Urinary bladder (tissue), 4 donors: ENCODE results near the gene TOP3B. TPM values are rescaled to one million over a fixed set of nuclear protein-coding genes. Genes with fewer than 3 reads are reported as not detected.

ENCODE experiments used
- DNase-seq: peaks from one replicate; pipeline ENCODE4 v3.0.0-alpha.2; 2015; ENCODE audit errors: extremely low spot score
- H3K27ac ChIP-seq: one replicate; pipeline ENCODE4 v1.5.1; 2013; ENCODE audit warnings: low read depth, mild to moderate bottlenecking, moderate library complexity
- H3K36me3 ChIP-seq: one replicate; pipeline ENCODE4 v1.6.1; 2013; ENCODE audit warnings: mild to moderate bottlenecking, moderate library complexity; ENCODE audit not compliant: insufficient read depth
- H3K4me1 ChIP-seq: one replicate; pipeline ENCODE4 v1.6.1; 2013; ENCODE audit warnings: mild to moderate bottlenecking, moderate library complexity; ENCODE audit not compliant: insufficient read depth
- H3K4me3 ChIP-seq: one replicate; pipeline ENCODE4 v1.5.1; 2013; ENCODE audit warnings: low read depth, low read length
- WGBS: extraction: QIAGEN DNeasy Blood & Tissue Kit; methylation state at CpG from one replicate; pipeline ENCODE4 v1.1.7; 2013; 5-methylcytosine and 5-hydroxymethylcytosine counted together
- polyA plus RNA-seq: library from polyadenylated mRNA; stranded (reverse); fragments of 200-250 nt; gene quantifications from one replicate; pipeline ENCODE4 v1.2.3, GENCODE V29; 2013
- total RNA-seq: library from RNA; depleted of rRNA; stranded (reverse); fragments of >200 nt; gene quantifications from one replicate; pipeline ENCODE4 v1.2.3, GENCODE V29; 2014
- donor health status: healthy with polysubstance abuse.
- donor health status: healthy.

Gene TOP3B
- total and polyA plus RNA-seq, 2 donors, result 12.6 to 20.7 TPM

- Histone ChIP-seq H3K4me1 (no peaks in the 10 kb centered on the region), H3K36me3 (peaks cover under 1% of the 10 kb centered on the region), H3K4me3 (no peak overlapping the region), H3K27ac (no peak overlapping the region)
- WGBS, result 92% methylated on average over 22 of the region's 22 CpGs
- DNase-seq, result no peak
Observed at GRCh38 chr22:21958360-21959273, 24.0 kb downstream of the TOP3B start.

GRCh38 chr22:21952586-21953571 lies 29.7 kb downstream of the TOP3B start, which contains the start of gene PPM1F:
PPM1F (minus strand) TSS chr22:21952848; CDS start chr22:21946048, 6,800 bp downstream.
- Histone ChIP-seq H3K36me3 (no peaks in the 10 kb centered on the region), H3K27ac (peak within 1 kb of the TSS; percentile 40), H3K4me1 (no peaks in the 10 kb centered on the region), H3K4me3 (peak within 1 kb of the TSS; percentile 71)
- 11% methylated on average over 58 of the region's 58 CpGs for WGBS
- peak; percentile 23 for DNase-seq

DNA sequence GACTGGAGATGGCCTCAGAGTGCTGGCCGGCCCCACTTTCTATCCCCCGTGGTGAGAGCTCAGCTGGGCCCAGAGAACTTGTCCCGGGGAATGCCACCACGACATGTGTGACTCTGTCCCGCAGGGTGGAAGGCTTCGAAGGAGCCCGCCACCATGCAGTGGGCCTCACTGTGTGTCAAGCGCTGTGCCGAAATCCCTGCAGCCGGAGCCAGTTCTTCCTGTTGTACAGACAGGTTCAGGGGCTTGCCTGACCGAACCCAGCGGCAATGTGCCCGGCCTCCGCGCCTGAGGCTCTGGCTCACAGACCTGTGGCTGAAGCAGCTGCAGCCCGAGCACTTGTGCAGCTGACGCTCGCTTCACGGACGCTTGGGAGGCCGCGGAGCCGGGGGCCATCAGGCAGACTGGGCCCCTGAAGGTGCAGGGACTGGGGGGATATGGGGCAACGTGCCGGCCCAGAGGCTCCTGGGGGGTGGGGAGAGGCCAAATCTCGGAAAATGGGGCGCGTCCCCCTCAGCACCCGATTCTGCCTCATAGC lies 30.6 kb downstream of the TOP3B start:
- no peaks in the 10 kb centered on the region for H3K36me3 ChIP-seq
- WGBS, result 9% methylated on average over 29 of the region's 29 CpGs

GRCh38 chr22:21951062-21951461 lies 31.5 kb downstream of the TOP3B start:
- no peaks in the 10 kb centered on the region for H3K4me1 ChIP-seq
- H3K4me3 ChIP-seq, result no peak overlapping the region
- H3K36me3 ChIP-seq, result no peaks in the 10 kb centered on the region
- no peak for DNase-seq
- H3K27ac ChIP-seq, result no peak overlapping the region
- 94% methylated on average over 7 of the region's 7 CpGs for WGBS

More for the DNA sequence above, 30.6 kb downstream of the TOP3B start:
- H3K4me1 ChIP-seq, result no peaks in the 10 kb centered on the region
- peak overlapping the region; percentile 71 for H3K4me3 ChIP-seq
- H3K27ac ChIP-seq, result no peak overlapping the region
- no peak for DNase-seq

GRCh38 chr22:21949948-21950347 lies 32.6 kb downstream of the TOP3B start:
- no peak overlapping the region for H3K4me3 ChIP-seq
- DNase-seq, result no peak
- no peak overlapping the region for H3K27ac ChIP-seq
- 94% methylated on average over 1 of the region's 1 CpG for WGBS
- H3K4me1 ChIP-seq, result no peaks in the 10 kb centered on the region
- no peaks in the 10 kb centered on the region for H3K36me3 ChIP-seq

- no peak for DNase-seq
- WGBS, result 83% methylated on average over 8 of the region's 8 CpGs
- Histone ChIP-seq H3K4me1 (no peaks in the 10 kb centered on the region), H3K27ac (no peak overlapping the region), H3K36me3 (no peaks in the 10 kb centered on the region), H3K4me3 (no peak overlapping the region)
Observed at GRCh38 chr22:21949569-21949918, 33.0 kb downstream of the TOP3B start.

DNA sequence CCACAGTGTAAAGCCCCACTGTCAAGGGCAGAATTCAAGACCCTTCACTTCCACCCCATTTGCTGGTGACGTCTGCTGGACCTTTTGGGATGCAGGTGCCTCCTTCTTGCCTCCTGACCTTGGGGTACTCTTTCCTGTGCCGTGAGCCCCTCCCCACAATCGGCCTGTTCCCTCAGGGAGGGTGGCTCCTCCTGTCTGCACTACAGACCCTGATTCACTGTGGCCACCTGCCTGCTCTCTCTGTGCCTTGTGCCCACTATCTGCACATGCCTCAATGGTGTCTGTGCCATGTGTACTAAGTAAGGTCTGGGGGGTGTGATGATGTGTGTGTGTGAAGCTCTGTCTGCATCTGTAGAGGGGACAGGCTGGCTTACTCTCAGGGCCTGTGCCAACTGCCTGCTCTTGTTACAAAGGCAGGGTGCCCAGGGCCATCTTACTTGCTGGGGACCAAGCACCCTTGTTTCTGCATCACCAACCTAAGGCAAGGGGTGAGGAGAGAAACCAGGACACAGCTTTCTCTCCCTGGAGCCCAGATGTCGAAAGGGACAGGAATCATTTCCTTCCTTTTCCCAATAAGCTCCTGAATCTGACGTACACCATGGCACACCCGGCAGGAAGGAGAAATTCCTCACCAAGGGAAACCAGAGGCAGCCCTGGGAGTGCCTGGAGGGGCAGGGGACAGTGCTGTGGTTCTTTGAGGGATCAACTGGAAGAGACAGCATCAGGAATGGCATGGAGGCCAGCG lies 33.6 kb downstream of the TOP3B start:
- H3K4me3 ChIP-seq, result no peak overlapping the region
- WGBS, result 83% methylated on average over 7 of the region's 7 CpGs
- no peak for DNase-seq
- no peaks in the 10 kb centered on the region for H3K4me1 ChIP-seq
- H3K27ac ChIP-seq, result no peak overlapping the region
- no peaks in the 10 kb centered on the region for H3K36me3 ChIP-seq

DNA sequence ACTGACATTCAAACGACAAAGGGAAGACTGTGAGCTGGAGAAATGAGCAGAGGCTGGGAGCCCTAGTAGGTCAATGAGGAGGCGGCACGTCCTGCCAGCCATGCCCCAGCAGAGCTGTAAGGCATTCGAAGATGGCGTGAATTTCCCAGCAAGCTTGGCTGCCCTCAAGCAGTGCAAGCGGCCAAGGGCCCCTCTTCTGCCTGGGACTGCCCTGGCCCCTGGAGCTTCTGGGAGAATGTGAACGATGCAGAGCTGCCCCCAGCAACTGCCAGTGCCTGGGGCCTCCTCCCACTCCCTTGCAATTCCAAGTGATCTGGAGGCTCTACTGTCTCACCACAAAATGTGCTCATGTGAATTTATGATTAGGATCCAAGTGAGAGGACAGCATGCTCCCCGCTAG lies 34.2 kb downstream of the TOP3B start:
- WGBS, result 78% methylated on average over 8 of the region's 8 CpGs
- H3K27ac ChIP-seq, result no peak overlapping the region

GRCh38 chr22:21947040-21948014 lies 35.3 kb downstream of the TOP3B start:
- WGBS, result 48% methylated on average over 16 of the region's 16 CpGs
- Histone ChIP-seq H3K4me3 (no peak overlapping the region), H3K4me1 (no peaks in the 10 kb centered on the region), H3K36me3 (no peaks in the 10 kb centered on the region), H3K27ac (peak overlapping the region; percentile 64)
- no peak for DNase-seq

More for the DNA sequence above, 34.2 kb downstream of the TOP3B start:
- no peaks in the 10 kb centered on the region for H3K36me3 ChIP-seq
- DNase-seq, result no peak
- H3K4me1 ChIP-seq, result no peaks in the 10 kb centered on the region
- H3K4me3 ChIP-seq, result no peak overlapping the region

- no peaks in the 10 kb centered on the region for H3K36me3 ChIP-seq
- no peaks in the 10 kb centered on the region for H3K4me1 ChIP-seq
- no peak for DNase-seq
- no peak overlapping the region for H3K4me3 ChIP-seq
- WGBS, result 85% methylated on average over 12 of the region's 12 CpGs
- H3K27ac ChIP-seq, result peak overlapping the region; percentile 64
Observed at GRCh38 chr22:21946262-21946925, 36.2 kb downstream of the TOP3B start.

DNA sequence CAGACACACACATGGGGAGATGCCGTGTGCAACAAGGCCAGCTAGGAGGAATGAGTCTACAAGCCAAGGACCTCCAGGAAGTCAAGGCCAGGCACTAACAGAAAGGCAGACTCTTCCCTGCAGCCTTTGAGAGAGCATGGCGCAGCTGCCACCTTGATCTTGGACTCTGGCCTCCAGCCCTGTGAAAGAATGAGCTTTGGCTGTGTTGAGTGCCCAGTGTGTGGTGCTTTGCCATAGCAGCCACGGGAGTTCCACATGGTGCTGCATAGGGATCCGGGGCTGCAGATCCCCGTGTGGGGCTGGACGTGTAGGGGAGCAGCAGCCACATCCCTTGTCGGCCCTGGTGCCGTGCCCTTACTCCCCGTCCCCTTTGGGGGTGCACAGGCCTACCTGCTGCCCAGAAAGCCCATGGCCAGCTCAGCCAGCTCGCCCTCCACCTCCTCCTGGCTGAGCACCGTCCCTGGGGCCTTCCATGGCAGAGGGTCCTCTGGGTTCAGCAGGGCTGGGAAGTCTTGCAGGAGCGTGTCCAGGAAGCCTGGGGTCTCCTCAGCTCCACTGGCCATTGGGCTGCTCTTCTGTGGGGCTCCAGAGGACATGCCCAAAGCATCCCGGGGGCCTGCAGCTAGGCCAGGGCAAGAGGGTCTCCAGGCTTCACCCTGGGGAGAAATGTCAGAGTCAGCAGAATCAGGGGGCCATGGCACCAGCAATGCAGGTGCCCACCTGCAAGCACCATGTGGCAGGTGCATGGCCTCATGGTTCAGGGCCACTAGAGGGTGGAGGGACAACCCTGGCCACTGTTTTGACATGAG lies 36.9 kb downstream of the TOP3B start:
- H3K4me3 ChIP-seq, result no peak overlapping the region
- no peak for DNase-seq
- no peaks in the 10 kb centered on the region for H3K4me1 ChIP-seq
- 94% methylated on average over 13 of the region's 13 CpGs for WGBS
- no peaks in the 10 kb centered on the region for H3K36me3 ChIP-seq
- no peak overlapping the region for H3K27ac ChIP-seq
